SIG-M5 treated with dmso at 0.1 percent for 504 hours (cell line): ENCODE measurements around the gene POLR2H.

Experiments
- DNase-seq: peaks from one replicate; lab custom pipeline; 2025; ENCODE audit not compliant: unreplicated experiment; lab: John Stamatoyannopoulos, UW

The POLR2H gene

GRCh38 chr3:184386047-184386806 lies 24.7 kb downstream of the POLR2H start:
- no peak for DNase-seq

- no peak for DNase-seq
Measured at GRCh38 chr3:184387174-184387714, 25.7 kb downstream of the POLR2H start.

GRCh38 chr3:184388164-184388935 lies 26.8 kb downstream of the POLR2H start:
- no peak for DNase-seq

GRCh38 chr3:184388936-184389230 lies 27.4 kb downstream of the POLR2H start:
- DNase-seq: no peak

- no peak for DNase-seq
Measured at GRCh38 chr3:184389384-184389783, 27.9 kb downstream of the POLR2H start.

GRCh38 chr3:184389935-184390528 lies 28.5 kb downstream of the POLR2H start:
- DNase-seq: no peak

GRCh38 chr3:184391266-184391665 lies 29.8 kb downstream of the POLR2H start:
- DNase-seq: no peak

GRCh38 chr3:184395320-184395660 lies 33.8 kb downstream of the POLR2H start:
- DNase-seq: no peak

GRCh38 chr3:184399410-184399809 lies 37.9 kb downstream of the POLR2H start:
- DNase-seq: no peak

- no peak for DNase-seq
Measured at GRCh38 chr3:184405075-184406030, 43.8 kb downstream of the POLR2H start.

- DNase-seq: no peak
Measured at GRCh38 chr3:184409331-184409926, 47.9 kb downstream of the POLR2H start.

GRCh38 chr3:184409946-184410500 lies 48.5 kb downstream of the POLR2H start:
- no peak for DNase-seq

GRCh38 chr3:184414418-184415202 lies 53.1 kb downstream of the POLR2H start:
- no peak for DNase-seq

GRCh38 chr3:184415203-184415490 lies 53.6 kb downstream of the POLR2H start:
- no peak for DNase-seq

GRCh38 chr3:184417619-184418327 lies 56.3 kb downstream of the POLR2H start:
- DNase-seq: peak; percentile 63
